Measurements from ENCODE around the gene IL36A. TPM values are rescaled to one million over a fixed set of nuclear protein-coding genes. Genes with fewer than 3 reads are reported as not detected.

IL36A gene
- polyA plus RNA-seq, 1 of the 3 experiments (the other 2 are of a cell fraction): not detected

- Histone ChIP-seq H3K4me1 (ENCODE audit: control insufficient read depth in 1 of 2, insufficient read depth in 2 of 2, low read depth in 1 of 2, low read length in 1 of 2) (no peaks in the 10 kb centered on the region), H3K9me3 (no peaks in the 10 kb centered on the region), H3K9me2 (no peaks in the 10 kb centered on the region), H4K20me1 (ENCODE audit: insufficient read depth) (no peaks in the 10 kb centered on the region), H3K27me3 (ENCODE audit: insufficient read depth) (peaks cover 10% of the 10 kb centered on the region), H3K36me3 (replicated peaks in 1 of 2; ENCODE audit: control insufficient read depth in 1 of 2, insufficient read depth in 2 of 2, low read length in 1 of 2) (no peaks in the 10 kb centered on the region), H3F3A (replicated peaks; ENCODE audit: insufficient read depth) (no peaks in the 10 kb centered on the region), H2AFZ (ENCODE audit: low read depth) (no peak overlapping the region), H3K79me2 (ENCODE audit: insufficient read depth) (no peaks in the 10 kb centered on the region), H3K9ac (no peak overlapping the region), H3K4me2 (no peak overlapping the region), H3K27ac (ENCODE audit: low read depth in 2 of 2, low read length in 1 of 2) (no peak overlapping the region), H3K4me3 (ENCODE audit: low read depth in 2 of 2, low read length in 1 of 2) (no peak overlapping the region)
- CTCF ChIA-PET: no interaction called here
- DNase-seq: no peak
- POLR2A ChIA-PET: no interaction called here
- 3% methylated on average over 3 of the region's 3 CpGs for WGBS (ENCODE audit: low lambda C conversion rate)
- TF ChIP-seq FOXM1 (IDR thresholded peaks at IDR 0.05; ENCODE audit: low read depth): no peak
- no peak for TF ChIP-seq EZH2phosphoT487 (IDR thresholded peaks at IDR 0.05; ENCODE audit: borderline replicate concordance, low read depth)
- TF ChIP-seq NRF1 (IDR thresholded peaks at IDR 0.05; ENCODE audit: low read depth, low read length): no peak
- no peak for TF ChIP-seq TEAD4 (IDR thresholded peaks at IDR 0.05; ENCODE audit: borderline replicate concordance, insufficient read depth)
- TF ChIP-seq GABPA (IDR thresholded peaks at IDR 0.05; ENCODE audit: low read depth): no peak
- no peak for TF ChIP-seq NFIC (IDR thresholded peaks at IDR 0.05; ENCODE audit: borderline replicate concordance)
- no peak for TF ChIP-seq EP300 (IDR thresholded peaks at IDR 0.05; ENCODE audit: borderline replicate concordance in 1 of 2, low read depth in 1 of 2, low read length in 1 of 2)
- TF ChIP-seq ZBTB33 (IDR thresholded peaks at IDR 0.05; ENCODE audit: borderline replicate concordance, low read depth): no peak
- TF ChIP-seq USF1 (IDR thresholded peaks at IDR 0.05; ENCODE audit: borderline replicate concordance, low read depth): no peak
- TF ChIP-seq, protein P1, sequence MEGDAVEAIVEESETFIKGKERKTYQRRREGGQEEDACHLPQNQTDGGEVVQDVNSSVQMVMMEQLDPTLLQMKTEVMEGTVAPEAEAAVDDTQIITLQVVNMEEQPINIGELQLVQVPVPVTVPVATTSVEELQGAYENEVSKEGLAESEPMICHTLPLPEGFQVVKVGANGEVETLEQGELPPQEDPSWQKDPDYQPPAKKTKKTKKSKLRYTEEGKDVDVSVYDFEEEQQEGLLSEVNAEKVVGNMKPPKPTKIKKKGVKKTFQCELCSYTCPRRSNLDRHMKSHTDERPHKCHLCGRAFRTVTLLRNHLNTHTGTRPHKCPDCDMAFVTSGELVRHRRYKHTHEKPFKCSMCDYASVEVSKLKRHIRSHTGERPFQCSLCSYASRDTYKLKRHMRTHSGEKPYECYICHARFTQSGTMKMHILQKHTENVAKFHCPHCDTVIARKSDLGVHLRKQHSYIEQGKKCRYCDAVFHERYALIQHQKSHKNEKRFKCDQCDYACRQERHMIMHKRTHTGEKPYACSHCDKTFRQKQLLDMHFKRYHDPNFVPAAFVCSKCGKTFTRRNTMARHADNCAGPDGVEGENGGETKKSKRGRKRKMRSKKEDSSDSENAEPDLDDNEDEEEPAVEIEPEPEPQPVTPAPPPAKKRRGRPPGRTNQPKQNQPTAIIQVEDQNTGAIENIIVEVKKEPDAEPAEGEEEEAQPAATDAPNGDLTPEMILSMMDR (IDR thresholded peaks at IDR 0.05): no peak
- TF ChIP-seq YY1 (IDR thresholded peaks at IDR 0.05; ENCODE audit: low read depth): no peak
- TF ChIP-seq RFX5 (IDR thresholded peaks at IDR 0.05; ENCODE audit: low read length): no peak
- no peak for TF ChIP-seq FOSL2 (IDR thresholded peaks at IDR 0.05; ENCODE audit: borderline replicate concordance, low read depth)
- no peak for TF ChIP-seq CHD2 (IDR thresholded peaks at IDR 0.05; ENCODE audit: low read length, partially characterized antibody)
- no peak for TF ChIP-seq MXI1 (IDR thresholded peaks at IDR 0.05; ENCODE audit: low read depth, low read length)
Observed at GRCh38 chr2:113053666-113054065, 48.4 kb downstream of the IL36A start.
